BE2C (cell line): ENCODE results near the gene VSTM2B.

Source experiments
- DNase-seq: peaks from one replicate; pipeline ENCODE4 v3.0.0-alpha.2; 2020
- H3K27me3 ChIP-seq: fragments of 250-450 bp; sonication (Bioruptor Pico); 2 replicates; pipeline ENCODE4 v1.5.1; 2020; ENCODE audit warnings: mild to moderate bottlenecking
- H3K36me3 ChIP-seq: fragments of 250-450 bp; sonication (Bioruptor Pico); 2 replicates; pipeline ENCODE4 v1.5.1; 2020; ENCODE audit warnings: mild to moderate bottlenecking
- H3K4me1 ChIP-seq: fragments of 250-450 bp; sonication (Bioruptor Pico); 2 replicates; pipeline ENCODE4 v1.5.1; 2020
- H3K4me3 ChIP-seq: 2 replicates; pipeline ENCODE4 v1.5.1; 2011; ENCODE audit warnings: low read depth, low read length
- H3K9me3 ChIP-seq: fragments of 250-450 bp; sonication (Bioruptor Pico); 2 replicates; pipeline ENCODE4 v1.5.1; 2020
- CTCF ChIP-seq: IDR thresholded peaks from 2 replicates; pipeline ENCODE4 v1.5.1; 2012; ENCODE audit warnings: mild to moderate bottlenecking, low read depth, low read length

The VSTM2B gene

DNA sequence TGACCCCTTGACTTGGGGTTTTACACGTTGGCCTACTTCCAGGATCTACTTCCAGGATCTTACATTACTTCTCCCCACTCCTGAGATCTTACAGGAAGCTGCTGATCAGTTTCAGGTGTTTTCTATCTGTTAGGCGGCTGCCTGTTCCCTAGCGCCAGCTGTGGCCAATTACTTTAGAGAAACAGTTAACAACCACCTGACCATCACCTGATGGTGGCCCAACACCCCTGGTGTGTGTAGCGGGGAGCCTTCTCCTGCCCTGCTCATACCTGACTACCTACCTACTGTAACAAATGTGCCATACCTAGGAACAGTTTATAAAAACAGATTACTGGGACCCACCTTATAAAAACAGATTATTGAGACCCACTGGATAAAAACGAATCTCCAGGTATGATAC, 77.5 kb downstream of the VSTM2B start:
- Histone ChIP-seq H3K36me3 (no peaks in the 10 kb centered on the region), H3K4me1 (no peaks in the 10 kb centered on the region), H3K4me3 (no peak overlapping the region), H3K9me3 (no peaks in the 10 kb centered on the region), H3K27me3 (peaks cover 21% of the 10 kb centered on the region)
- no peak for DNase-seq
- no peak for TF ChIP-seq CTCF

DNA sequence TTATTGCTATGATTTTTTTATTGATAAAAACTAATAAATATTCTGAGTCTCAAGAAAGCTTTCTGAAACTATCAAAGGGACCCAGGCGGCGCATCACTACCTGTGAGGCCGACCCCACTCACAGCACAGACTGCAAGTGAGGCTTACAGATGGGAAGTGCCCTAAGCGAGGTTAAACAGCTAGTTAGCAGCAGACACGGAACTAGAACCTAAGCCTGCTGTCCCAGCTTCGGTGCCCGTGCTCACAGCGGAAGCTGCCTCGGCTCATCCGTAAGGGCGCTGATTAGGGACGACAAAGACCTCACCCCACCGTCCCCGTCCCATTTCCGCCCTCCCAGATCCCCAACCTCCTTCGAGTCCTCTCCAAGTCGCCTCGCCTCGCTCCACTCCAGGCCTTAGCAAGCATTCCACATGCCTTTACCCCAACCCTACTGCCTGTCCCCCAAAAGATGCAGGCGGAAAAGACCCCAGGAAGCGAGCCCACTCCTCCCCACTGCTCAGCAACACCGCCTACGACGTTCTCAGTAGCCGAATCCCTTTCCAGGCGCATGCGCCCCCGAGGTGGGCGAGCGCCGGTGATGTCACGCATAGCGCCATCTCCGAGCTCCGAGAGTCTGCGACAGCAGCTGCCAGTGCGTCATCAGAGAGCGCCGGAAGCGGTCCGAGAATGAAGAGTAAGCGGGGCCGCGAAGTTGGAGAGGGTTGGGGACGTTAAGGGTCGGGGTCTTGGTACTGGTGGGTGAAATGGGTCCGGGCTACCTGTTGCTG, 80.0 kb downstream of the VSTM2B start, which contains the start of gene POP4:
TSS of gene POP4 (plus strand) at position 631 of the 767 bp plus-strand sequence. CDS start at position 667, 36 bp downstream.
- Histone ChIP-seq H3K4me3 (peak within 1 kb of the TSS; percentile 92), H3K27me3 (peaks cover 3% of the 10 kb centered on the region; the same call in 1 of the 2 replicates), H3K4me1 (no peaks in the 10 kb centered on the region; the same call in 1 of the 2 replicates), H3K36me3 (peaks cover 2% of the 10 kb centered on the region), H3K9me3 (no peaks in the 10 kb centered on the region)
- no peak for TF ChIP-seq CTCF
- peak; percentile 97 for DNase-seq

GRCh38 chr19:29606420-29606747, 80.6 kb downstream of the VSTM2B start:
- peaks cover 7% of the 10 kb centered on the region for H3K36me3 ChIP-seq
- H3K4me3 ChIP-seq, result peak overlapping the region; percentile 92
- TF ChIP-seq CTCF, result no peak
- H3K27me3 ChIP-seq, result no peaks in the 10 kb centered on the region
- DNase-seq, result no peak
- H3K9me3 ChIP-seq, result no peaks in the 10 kb centered on the region
- H3K4me1 ChIP-seq, result no peaks in the 10 kb centered on the region; the same call in 1 of the 2 replicates

DNA sequence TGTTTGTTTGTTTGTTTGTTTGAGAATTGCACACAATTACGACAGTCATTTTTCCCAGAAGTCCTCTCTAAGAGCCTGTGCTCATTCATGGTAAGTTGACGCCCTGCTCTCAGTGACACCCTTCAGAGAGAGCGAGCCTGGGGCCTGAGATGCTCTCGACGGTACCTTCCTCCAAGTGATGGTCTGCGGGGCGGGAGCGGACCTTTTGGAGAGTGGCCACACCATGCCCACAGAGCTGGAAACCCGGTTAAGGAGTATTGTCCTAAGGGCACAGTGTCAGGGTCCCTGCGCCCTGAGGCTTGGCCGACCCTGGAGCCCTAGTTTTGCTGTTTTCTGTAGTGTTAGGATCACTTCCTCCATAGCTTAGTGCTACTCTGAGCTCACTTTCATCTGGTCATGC, 83.8 kb downstream of the VSTM2B start:
- no peaks in the 10 kb centered on the region for H3K9me3 ChIP-seq
- no peak for DNase-seq
- TF ChIP-seq CTCF, result no peak
- H3K4me3 ChIP-seq, result no peak overlapping the region
- no peaks in the 10 kb centered on the region for H3K27me3 ChIP-seq
- H3K4me1 ChIP-seq, result no peaks in the 10 kb centered on the region; the same call in 1 of the 2 replicates
- H3K36me3 ChIP-seq, result peaks cover 25% of the 10 kb centered on the region

DNA sequence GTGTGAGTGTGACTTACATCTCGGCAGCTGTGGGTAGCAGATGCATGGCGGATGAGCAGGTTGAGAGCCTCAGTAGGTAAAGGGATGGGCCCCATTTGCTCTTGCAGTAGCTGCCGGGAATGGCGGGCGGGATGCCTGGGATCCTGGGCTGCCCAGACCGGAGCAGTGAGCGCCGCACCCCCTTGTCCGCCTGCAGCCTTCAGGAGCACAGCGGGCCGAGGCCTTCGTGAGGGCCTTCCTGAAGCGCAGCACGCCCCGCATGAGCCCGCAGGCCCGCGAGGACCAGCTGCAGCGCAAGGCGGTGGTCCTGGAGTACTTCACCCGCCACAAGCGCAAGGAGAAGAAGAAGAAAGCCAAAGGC, 84.4 kb downstream of the VSTM2B start:
- Histone ChIP-seq H3K27me3 (no peaks in the 10 kb centered on the region), H3K4me1 (no peaks in the 10 kb centered on the region; the same call in 1 of the 2 replicates), H3K36me3 (peaks cover 25% of the 10 kb centered on the region), H3K4me3 (no peak overlapping the region), H3K9me3 (no peaks in the 10 kb centered on the region)
- no peak for TF ChIP-seq CTCF
- DNase-seq, result no peak

DNA sequence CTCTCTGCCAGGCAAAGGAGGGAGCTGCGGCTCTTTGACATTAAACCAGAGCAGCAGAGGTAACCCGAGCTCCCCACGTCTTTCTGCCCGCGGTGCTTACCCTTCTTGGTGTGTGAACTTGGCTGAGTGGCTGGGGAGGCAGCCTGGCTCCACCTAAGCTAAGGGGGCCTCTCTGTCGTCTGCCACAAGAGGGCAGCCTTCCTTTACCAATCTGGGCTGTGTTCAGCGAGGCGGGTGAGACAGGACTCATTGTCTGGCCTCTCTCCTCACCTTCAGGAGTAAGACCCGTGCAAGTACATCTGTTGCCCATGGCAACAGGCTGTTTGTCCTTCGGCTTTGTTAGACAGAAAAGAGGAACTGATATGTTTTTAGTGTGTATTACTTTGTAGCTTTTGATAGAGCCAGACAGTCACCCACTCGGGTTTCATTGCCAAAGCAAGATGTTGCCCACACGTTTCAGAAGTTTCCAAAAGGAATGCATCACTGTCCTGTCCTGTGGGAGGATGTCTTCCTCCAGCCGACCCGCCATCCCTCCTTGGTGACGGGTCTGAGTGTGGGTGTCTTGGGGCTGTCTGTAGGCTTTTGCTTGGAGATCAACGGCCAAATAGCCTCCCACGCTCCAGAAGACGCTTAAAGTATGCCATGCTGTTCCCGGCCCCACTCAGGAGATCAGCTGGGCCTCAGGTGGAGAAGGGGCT, 84.9 kb downstream of the VSTM2B start:
- TF ChIP-seq CTCF, result peak; percentile 91

More for the DNA sequence above, 84.9 kb downstream of the VSTM2B start:
- H3K4me3 ChIP-seq, result no peak overlapping the region
- H3K4me1 ChIP-seq, result no peaks in the 10 kb centered on the region; the same call in 1 of the 2 replicates
- peaks cover 29% of the 10 kb centered on the region for H3K36me3 ChIP-seq
- peak; percentile 81 for DNase-seq
- H3K9me3 ChIP-seq, result no peaks in the 10 kb centered on the region
- no peaks in the 10 kb centered on the region for H3K27me3 ChIP-seq
